ENCODE data around the gene TEX29.

- TF ChIP-seq EP300 (IDR thresholded peaks at IDR 0.05; ENCODE audit: low read length) = no peak
- no peak for TF ChIP-seq CREB1 (IDR thresholded peaks at IDR 0.05)
- no peak for TF ChIP-seq CREB1 (CRISPR knock-in tag; IDR thresholded peaks at IDR 0.05)
- no peak for TF ChIP-seq PCBP2 (IDR thresholded peaks at IDR 0.05; ENCODE audit: low read depth, low read length, poor library complexity, severe bottlenecking)
- no peak for TF ChIP-seq ZBTB33 (CRISPR knock-in tag; IDR thresholded peaks at IDR 0.05)
These were observed 44.3 kb upstream of the TEX29 start for GRCh38 chr13:111275995-111276618.

All from K562 (cell line).